Measurements from ENCODE around the gene BCL11A.

BCL11A gene

GRCh38 chr2:60489289-60489688, 64.2 kb downstream of the BCL11A start:
- H4K20me1 ChIP-seq (ENCODE audit: low read depth, low read length) = peaks cover 24% of the 10 kb centered on the region; the same call in 1 of the 2 replicates
- peaks cover 99% of the 10 kb centered on the region for H3K79me2 ChIP-seq (ENCODE audit: insufficient read depth, low read length)
- peaks cover 42% of the 10 kb centered on the region for H3F3A ChIP-seq (ENCODE audit: insufficient read depth)
- no peak overlapping the region for H2AFZ ChIP-seq (ENCODE audit: low read depth, low read length, severe bottlenecking)
- H3K4me3 ChIP-seq (ENCODE audit: insufficient read depth, low read length, poor library complexity, severe bottlenecking) = no peak overlapping the region
- no peak overlapping the region for H3K4me2 ChIP-seq (ENCODE audit: low read depth, low read length, poor library complexity, severe bottlenecking)
- H3K9me2 ChIP-seq (replicated peaks; ENCODE audit: insufficient read depth, low read length) = no peaks in the 10 kb centered on the region
- H3K36me3 ChIP-seq (ENCODE audit: low read length) = 0 out of 2 replicates have a peak, but pooled peaks cover 3% of the 10 kb centered on the region
- no peak overlapping the region for H3K9ac ChIP-seq (ENCODE audit: low read length)
- no peak overlapping the region for H3K27ac ChIP-seq (ENCODE audit: low read depth, low read length)
- TF ChIP-seq CTCF (IDR thresholded peaks at IDR 0.05; ENCODE audit: insufficient read depth, low read length, poor library complexity, severe bottlenecking) (no peak), EZH2phosphoT487 (conservative IDR thresholded peaks at IDR 0.05; ENCODE audit: low read length) (no peak)
- H3K9me3 ChIP-seq (ENCODE audit: insufficient read depth, low read length) = no peaks in the 10 kb centered on the region
- H3K27me3 ChIP-seq (ENCODE audit: low read length) = no peaks in the 10 kb centered on the region

- Histone ChIP-seq H3K4me2 (ENCODE audit: low read depth, low read length, poor library complexity, severe bottlenecking) (no peak overlapping the region), H3K27ac (ENCODE audit: low read depth, low read length) (no peak overlapping the region), H3K9ac (ENCODE audit: low read length) (no peak overlapping the region), H3K36me3 (ENCODE audit: low read length) (peaks cover 9% of the 10 kb centered on the region; the same call in 1 of the 2 replicates), H3F3A (ENCODE audit: insufficient read depth) (peaks cover 43% of the 10 kb centered on the region), H3K9me2 (replicated peaks; ENCODE audit: insufficient read depth, low read length) (no peaks in the 10 kb centered on the region), H3K9me3 (ENCODE audit: insufficient read depth, low read length) (no peaks in the 10 kb centered on the region), H4K20me1 (ENCODE audit: low read depth, low read length) (peaks cover 20% of the 10 kb centered on the region; the same call in 1 of the 2 replicates), H3K79me2 (ENCODE audit: insufficient read depth, low read length) (peaks cover 99% of the 10 kb centered on the region), H2AFZ (ENCODE audit: low read depth, low read length, severe bottlenecking) (no peak overlapping the region), H3K27me3 (ENCODE audit: low read length) (no peaks in the 10 kb centered on the region), H3K4me3 (ENCODE audit: insufficient read depth, low read length, poor library complexity, severe bottlenecking) (no peak overlapping the region)
- no peak for TF ChIP-seq CTCF (IDR thresholded peaks at IDR 0.05; ENCODE audit: insufficient read depth, low read length, poor library complexity, severe bottlenecking)
- no peak for TF ChIP-seq EZH2phosphoT487 (conservative IDR thresholded peaks at IDR 0.05; ENCODE audit: low read length)
These were observed 65.2 kb downstream of the BCL11A start for GRCh38 chr2:60488291-60488690.

GRCh38 chr2:60487174-60487573, 66.3 kb downstream of the BCL11A start:
- Histone ChIP-seq H2AFZ (ENCODE audit: low read depth, low read length, severe bottlenecking) (no peak overlapping the region), H4K20me1 (ENCODE audit: low read depth, low read length) (peaks cover 10% of the 10 kb centered on the region; the same call in 1 of the 2 replicates), H3K27me3 (ENCODE audit: low read length) (no peaks in the 10 kb centered on the region), H3K9me2 (replicated peaks; ENCODE audit: insufficient read depth, low read length) (no peaks in the 10 kb centered on the region), H3K9me3 (ENCODE audit: insufficient read depth, low read length) (no peaks in the 10 kb centered on the region), H3K4me3 (ENCODE audit: insufficient read depth, low read length, poor library complexity, severe bottlenecking) (no peak overlapping the region), H3K27ac (ENCODE audit: low read depth, low read length) (no peak overlapping the region), H3K79me2 (ENCODE audit: insufficient read depth, low read length) (peaks cover 99% of the 10 kb centered on the region), H3K9ac (ENCODE audit: low read length) (no peak overlapping the region), H3F3A (ENCODE audit: insufficient read depth) (peaks cover 37% of the 10 kb centered on the region), H3K4me2 (ENCODE audit: low read depth, low read length, poor library complexity, severe bottlenecking) (no peak overlapping the region), H3K36me3 (ENCODE audit: low read length) (peaks cover 19% of the 10 kb centered on the region; the same call in 1 of the 2 replicates)
- no peak for TF ChIP-seq CTCF (IDR thresholded peaks at IDR 0.05; ENCODE audit: insufficient read depth, low read length, poor library complexity, severe bottlenecking)
- TF ChIP-seq EZH2phosphoT487 (conservative IDR thresholded peaks at IDR 0.05; ENCODE audit: low read length) = no peak

Data from SU-DHL-6 (cell line).